ENCODE results near the gene C2orf68. TPM values are rescaled to one million over a fixed set of nuclear protein-coding genes. Genes with fewer than 3 reads are reported as not detected.

Gene C2orf68
- polyA plus RNA-seq, 3 donors: 24.2 to 32.9 (median 30.7) TPM

DNA sequence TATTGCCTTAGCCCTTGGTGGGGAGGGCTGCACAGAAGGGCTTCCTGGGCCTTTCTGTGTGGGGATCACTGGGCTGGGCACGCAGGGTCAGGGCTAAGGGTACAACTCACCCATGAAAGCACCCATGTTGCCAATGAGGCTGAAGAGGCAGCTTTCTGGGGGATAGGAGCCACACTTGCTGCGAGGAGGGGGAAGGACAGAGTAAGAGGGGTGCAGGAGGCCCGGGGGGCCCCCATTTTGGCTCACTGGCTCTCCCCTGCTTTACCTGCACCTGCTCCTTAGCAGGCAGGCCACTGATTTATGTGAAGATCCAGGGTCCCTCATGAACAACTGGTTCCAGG is 11.7 kb downstream of the C2orf68 start:
- no peak overlapping the region for H3K9ac ChIP-seq (ENCODE audit: insufficient read depth, low read length, poor library complexity, severe bottlenecking)
- H3K27ac Mint-ChIP-seq: peak overlapping the region in 1 of 7 donors; percentile 68
- no peaks in the 10 kb centered on the region for H3K9me3 ChIP-seq (replicated peaks in 1 of 2; ENCODE audit: control insufficient read depth in 1 of 2, insufficient read depth in 1 of 2, low read length in 2 of 2)
- no peak overlapping the region for H2AFZ ChIP-seq (ENCODE audit: insufficient read depth, low read depth, low read length, poor library complexity, severe bottlenecking)
- H3K4me1 ChIP-seq (ENCODE audit: control insufficient read depth in 1 of 2, insufficient read depth in 2 of 2, low read length in 2 of 2): peaks cover 36 to 54% of the 10 kb centered on the region in 2 donors
- DNase-seq: no peak
- peaks cover 48% of the 10 kb centered on the region for H3K4me1 Mint-ChIP-seq
- H3K4me2 ChIP-seq (replicated peaks; ENCODE audit: extremely low read depth, low read length, poor library complexity, severe bottlenecking): no peak overlapping the region
- intact Hi-C loops (cut with micrococcal nuclease): loop anchor here (5.0 kb wide), 2 partner anchors 33 to 38 kb away; partner anchors contain the start of gene GGCX (in 1 of the 2)
- no peak overlapping the region for H3K4me3 ChIP-seq (replicated peaks in 1 of 3; ENCODE audit: low read depth in 2 of 3, low read length in 3 of 3)
- peaks cover 31% of the 10 kb centered on the region for H3K79me2 ChIP-seq (ENCODE audit: insufficient read depth, low read length)
- no peak overlapping the region for H3K27ac ChIP-seq (ENCODE audit: low read depth in 1 of 2, low read length in 2 of 2)
- peaks cover 31 to 34% of the 10 kb centered on the region in 2 donors for H3K36me3 Mint-ChIP-seq
- no peaks in the 10 kb centered on the region for H3K27me3 ChIP-seq (ENCODE audit: control insufficient read depth in 2 of 2, insufficient read depth in 2 of 2, low read length in 2 of 2)
- H3K36me3 ChIP-seq (replicated peaks in 1 of 2; ENCODE audit: control insufficient read depth in 1 of 2, insufficient read depth in 2 of 2, low read length in 2 of 2): peaks cover 27 to 35% of the 10 kb centered on the region in 2 donors
- H3K9me3 Mint-ChIP-seq: peaks cover 0 to 2% (median 0%) of the 10 kb centered on the region in 7 donors
- H4K20me1 ChIP-seq (ENCODE audit: insufficient read depth, low read length): peaks cover 56% of the 10 kb centered on the region
- H3K27me3 Mint-ChIP-seq (ENCODE audit: low read depth in 3 of 3): peaks cover 3 to 7% (median 4%) of the 10 kb centered on the region in 3 donors
- WGBS (ENCODE audit: insufficient coverage): 80% methylated on average over 2 of the region's 3 CpGs
- H3K4me3 Mint-ChIP-seq: no peak overlapping the region
- TF ChIP-seq, protein P1, sequence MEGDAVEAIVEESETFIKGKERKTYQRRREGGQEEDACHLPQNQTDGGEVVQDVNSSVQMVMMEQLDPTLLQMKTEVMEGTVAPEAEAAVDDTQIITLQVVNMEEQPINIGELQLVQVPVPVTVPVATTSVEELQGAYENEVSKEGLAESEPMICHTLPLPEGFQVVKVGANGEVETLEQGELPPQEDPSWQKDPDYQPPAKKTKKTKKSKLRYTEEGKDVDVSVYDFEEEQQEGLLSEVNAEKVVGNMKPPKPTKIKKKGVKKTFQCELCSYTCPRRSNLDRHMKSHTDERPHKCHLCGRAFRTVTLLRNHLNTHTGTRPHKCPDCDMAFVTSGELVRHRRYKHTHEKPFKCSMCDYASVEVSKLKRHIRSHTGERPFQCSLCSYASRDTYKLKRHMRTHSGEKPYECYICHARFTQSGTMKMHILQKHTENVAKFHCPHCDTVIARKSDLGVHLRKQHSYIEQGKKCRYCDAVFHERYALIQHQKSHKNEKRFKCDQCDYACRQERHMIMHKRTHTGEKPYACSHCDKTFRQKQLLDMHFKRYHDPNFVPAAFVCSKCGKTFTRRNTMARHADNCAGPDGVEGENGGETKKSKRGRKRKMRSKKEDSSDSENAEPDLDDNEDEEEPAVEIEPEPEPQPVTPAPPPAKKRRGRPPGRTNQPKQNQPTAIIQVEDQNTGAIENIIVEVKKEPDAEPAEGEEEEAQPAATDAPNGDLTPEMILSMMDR (IDR thresholded peaks at IDR 0.05): no peak

DNA sequence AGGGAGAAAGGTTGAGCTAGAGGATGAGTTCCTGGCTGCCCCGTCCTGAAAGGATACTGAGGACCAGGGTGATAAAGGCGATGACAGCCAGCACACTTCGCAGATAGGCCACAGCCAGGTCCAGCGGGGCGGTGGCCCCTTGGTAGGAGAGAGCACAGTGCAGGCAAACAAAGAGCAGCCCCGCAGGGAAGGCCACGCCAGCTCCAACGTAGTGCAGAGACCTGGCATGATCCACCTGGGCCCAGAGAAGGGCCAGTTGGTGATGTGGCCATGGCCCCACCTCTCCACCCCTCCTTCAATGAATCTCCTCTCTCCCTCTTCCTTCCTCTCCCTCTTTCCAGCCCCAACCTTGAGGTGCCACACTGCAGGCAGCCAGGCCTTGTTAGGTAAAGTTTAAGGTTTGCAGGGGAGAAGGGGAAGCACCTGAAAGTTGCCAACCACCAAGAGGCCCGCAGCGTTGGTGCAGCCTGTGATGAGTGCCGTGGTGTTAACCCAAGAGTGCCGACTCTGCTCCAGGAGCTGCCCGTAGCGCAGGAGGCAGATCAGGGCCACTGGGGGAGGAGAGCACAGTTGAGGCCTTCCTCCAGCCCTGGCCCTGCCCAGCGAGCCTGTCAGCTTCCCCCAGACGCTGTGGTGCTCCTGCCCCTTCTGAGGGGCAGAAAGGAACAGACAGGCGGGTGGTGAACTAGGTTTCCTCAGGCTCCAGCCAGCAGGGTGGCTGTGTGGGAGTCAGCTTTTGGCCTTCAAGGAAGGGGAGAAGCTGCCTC is 12.2 kb downstream of the C2orf68 start:
- H3K9ac ChIP-seq (ENCODE audit: insufficient read depth, low read length, poor library complexity, severe bottlenecking): no peak overlapping the region

More for the DNA sequence above, 12.2 kb downstream of the C2orf68 start:
- no peaks in the 10 kb centered on the region for H3K9me3 ChIP-seq (replicated peaks in 1 of 2; ENCODE audit: control insufficient read depth in 1 of 2, insufficient read depth in 1 of 2, low read length in 2 of 2)
- H3K79me2 ChIP-seq (ENCODE audit: insufficient read depth, low read length): peaks cover 37% of the 10 kb centered on the region
- no peak overlapping the region for H3K27ac ChIP-seq (ENCODE audit: low read depth in 1 of 2, low read length in 2 of 2)
- no peak overlapping the region for H2AFZ ChIP-seq (ENCODE audit: insufficient read depth, low read depth, low read length, poor library complexity, severe bottlenecking)
- peaks cover 48% of the 10 kb centered on the region for H3K4me1 Mint-ChIP-seq
- intact Hi-C loops (cut with micrococcal nuclease): loop anchor here (5.0 kb wide), 2 partner anchors 32 to 37 kb away; partner anchors contain the start of gene GGCX (in 1 of the 2)
- peaks cover 39 to 55% of the 10 kb centered on the region in 2 donors for H3K4me1 ChIP-seq (ENCODE audit: control insufficient read depth in 1 of 2, insufficient read depth in 2 of 2, low read length in 2 of 2)
- peaks cover 0 to 2% (median 0%) of the 10 kb centered on the region in 7 donors for H3K9me3 Mint-ChIP-seq
- H3K4me2 ChIP-seq (replicated peaks; ENCODE audit: extremely low read depth, low read length, poor library complexity, severe bottlenecking): no peak overlapping the region
- H3K27ac Mint-ChIP-seq: no peak overlapping the region
- H3K27me3 Mint-ChIP-seq (ENCODE audit: low read depth in 3 of 3): peaks cover 3 to 8% (median 4%) of the 10 kb centered on the region in 3 donors
- DNase-seq: no peak
- TF ChIP-seq, protein P1 (IDR thresholded peaks at IDR 0.05): no peak
- no peak overlapping the region for H3K4me3 ChIP-seq (replicated peaks in 1 of 3; ENCODE audit: low read depth in 2 of 3, low read length in 3 of 3)
- peaks cover 31 to 34% of the 10 kb centered on the region in 2 donors for H3K36me3 Mint-ChIP-seq
- WGBS (ENCODE audit: insufficient coverage): 82% methylated on average over 17 of the region's 17 CpGs
- peaks cover 51% of the 10 kb centered on the region for H4K20me1 ChIP-seq (ENCODE audit: insufficient read depth, low read length)
- H3K27me3 ChIP-seq (ENCODE audit: control insufficient read depth in 2 of 2, insufficient read depth in 2 of 2, low read length in 2 of 2): no peaks in the 10 kb centered on the region
- H3K36me3 ChIP-seq (replicated peaks in 1 of 2; ENCODE audit: control insufficient read depth in 1 of 2, insufficient read depth in 2 of 2, low read length in 2 of 2): peaks cover 27 to 35% of the 10 kb centered on the region in 2 donors
- no peak overlapping the region for H3K4me3 Mint-ChIP-seq

All from CD14-positive monocyte (primary cell).